Measurements from ENCODE around the gene ARHGAP30.
A peak's percentile ranks its signal among the peaks of the same experiment; 100 is the strongest.
"Not testable (repeated sequence)": the region's sequence is repeated elsewhere in the genome, so short reads cannot be mapped to it uniquely, and the experiment has no call there.

Gene ARHGAP30

DNA sequence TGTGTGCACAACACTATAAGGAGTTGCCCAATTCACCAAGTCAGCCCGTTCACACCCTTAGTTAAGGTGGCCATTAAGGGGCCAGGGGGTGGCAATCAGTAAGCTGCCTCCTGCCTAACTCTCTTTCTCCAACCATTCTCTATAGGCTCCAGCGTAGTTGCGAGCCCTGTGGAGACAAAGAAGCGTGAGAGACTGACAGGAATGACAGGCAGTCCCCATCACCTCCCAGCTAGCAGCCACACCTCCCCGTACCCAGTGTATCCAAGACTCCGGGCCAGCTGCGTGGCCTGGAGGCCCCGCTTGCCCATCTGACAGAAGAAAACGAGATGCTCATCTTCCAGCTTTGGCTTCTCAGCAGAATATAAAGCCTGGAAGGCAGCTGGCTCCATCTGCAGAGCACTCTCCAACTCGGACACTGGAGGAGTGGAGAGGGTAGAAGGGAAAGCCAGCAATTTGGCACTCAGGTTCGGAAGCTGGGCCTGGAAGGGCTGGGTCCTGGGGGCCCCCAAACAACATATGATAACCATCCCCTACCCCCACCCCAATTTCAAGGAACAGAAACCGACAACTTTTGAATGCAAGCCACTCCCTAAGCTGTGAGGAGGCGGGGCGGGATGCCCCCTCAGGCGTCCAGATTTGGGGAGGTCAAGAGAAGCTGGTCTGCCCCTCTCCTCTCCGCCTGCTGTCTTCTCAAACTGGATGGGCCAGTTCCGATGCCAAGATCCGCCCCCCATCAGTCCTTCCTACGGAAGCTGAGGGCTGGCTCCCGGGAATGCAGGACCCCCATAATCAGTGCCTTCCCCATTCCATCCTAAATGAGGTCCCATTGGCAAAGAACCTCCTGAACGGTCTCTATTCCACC is 31.8 kb downstream of the ARHGAP30 start:
- DNase-seq (ENCODE audit: low read depth), result no peak

DNA sequence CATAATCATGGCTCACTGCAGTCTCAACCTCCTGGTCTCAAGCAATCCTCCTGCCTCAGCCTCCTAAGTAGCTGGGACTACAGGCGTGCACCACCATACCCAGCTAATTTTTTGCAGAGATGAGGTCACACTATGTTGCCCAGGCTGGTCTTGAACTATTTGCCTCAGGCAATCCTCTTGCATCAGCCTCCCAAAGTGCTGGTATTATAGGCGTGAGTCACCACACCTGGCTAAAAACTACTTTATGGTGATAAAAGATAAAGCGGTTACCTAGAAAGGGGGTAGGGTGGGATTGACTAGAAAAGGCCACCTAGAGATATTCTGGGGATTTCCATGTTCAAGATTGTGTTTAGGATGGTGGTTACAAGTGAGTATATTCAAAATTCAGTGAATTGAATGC is 35.9 kb downstream of the ARHGAP30 start:
- no peak for DNase-seq (ENCODE audit: low read depth)

DNA sequence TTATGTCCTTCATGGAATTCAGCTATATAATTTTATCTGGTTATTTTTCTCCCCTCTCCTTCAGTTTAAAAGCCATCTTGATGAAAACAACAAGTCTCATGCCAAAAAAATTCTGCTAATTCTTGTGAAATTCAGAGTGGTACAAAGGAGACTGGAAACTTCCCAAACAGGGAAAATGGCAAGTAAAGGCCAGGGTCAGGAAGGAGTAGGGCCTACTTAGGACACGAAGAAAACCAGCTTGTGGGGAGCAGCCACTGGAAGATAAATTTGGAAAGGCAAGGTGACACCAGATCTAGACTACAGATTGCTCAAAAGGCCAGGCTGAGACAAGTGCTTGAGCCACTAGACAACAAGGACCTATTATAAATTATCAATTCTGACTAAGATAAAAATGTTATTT is 37.3 kb downstream of the ARHGAP30 start:
- no peak for DNase-seq (ENCODE audit: low read depth)

DNA sequence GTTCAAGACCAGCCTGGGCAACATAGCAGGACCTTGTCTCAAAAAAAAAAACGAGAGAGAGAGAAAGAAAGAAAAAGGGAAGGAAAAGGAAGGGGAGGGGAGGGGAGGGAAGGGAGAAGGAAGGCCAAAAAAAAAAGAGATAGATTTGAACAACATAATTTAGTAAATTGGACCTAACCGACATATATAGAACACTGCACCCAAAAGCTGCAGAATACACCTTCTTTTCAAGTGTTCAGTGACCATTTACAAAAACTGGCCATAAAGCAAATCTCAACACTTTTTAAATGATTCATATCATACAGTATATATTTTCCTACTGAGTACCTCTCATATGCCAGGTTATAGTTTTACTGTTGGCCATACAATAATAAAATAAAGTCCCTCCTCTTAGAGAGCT is 37.8 kb downstream of the ARHGAP30 start:
- DNase-seq (ENCODE audit: low read depth), result no peak

DNA sequence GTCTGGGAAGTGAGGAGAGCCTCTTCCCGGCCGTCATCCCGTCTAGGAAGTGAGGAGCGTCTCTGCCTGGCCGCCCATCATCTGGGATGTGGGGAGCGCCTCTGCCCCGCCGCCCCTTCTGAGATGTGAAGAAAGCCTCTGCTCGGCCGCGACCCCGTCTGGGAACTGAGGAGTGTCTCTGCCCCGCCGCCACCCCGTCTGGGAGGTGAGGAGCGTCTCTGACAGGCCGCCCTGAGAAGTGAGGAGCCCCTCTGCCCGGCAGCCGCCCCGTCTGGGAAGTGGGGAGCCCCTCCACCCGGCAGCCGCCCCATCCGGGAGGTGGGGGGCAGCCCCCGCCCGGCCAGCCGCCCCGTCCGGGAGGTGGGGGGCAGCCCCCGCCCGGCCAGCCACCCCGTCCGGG is 40.2 kb downstream of the ARHGAP30 start:
- DNase-seq (ENCODE audit: low read depth), result not testable (repeated sequence)

DNA sequence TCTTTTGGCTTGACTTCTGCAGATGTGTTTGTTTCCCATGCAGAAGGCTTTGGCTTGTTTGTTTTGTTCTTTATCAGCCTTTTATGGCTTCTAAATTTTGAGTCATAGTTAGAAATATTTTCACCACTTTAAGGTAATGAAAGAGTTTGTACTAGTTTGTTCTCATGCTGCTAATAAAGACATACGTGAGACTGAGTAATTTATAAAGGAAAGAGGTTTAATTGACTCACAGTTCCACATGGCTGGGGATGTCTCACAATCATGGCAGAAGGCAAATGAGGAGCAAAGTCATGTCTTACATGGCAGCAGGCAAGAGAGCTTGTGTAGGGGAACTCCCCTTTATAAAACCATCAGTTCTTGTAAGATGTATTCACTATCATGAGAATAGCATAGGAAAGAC is 42.7 kb downstream of the ARHGAP30 start:
- not testable (repeated sequence) for DNase-seq (ENCODE audit: low read depth)

DNA sequence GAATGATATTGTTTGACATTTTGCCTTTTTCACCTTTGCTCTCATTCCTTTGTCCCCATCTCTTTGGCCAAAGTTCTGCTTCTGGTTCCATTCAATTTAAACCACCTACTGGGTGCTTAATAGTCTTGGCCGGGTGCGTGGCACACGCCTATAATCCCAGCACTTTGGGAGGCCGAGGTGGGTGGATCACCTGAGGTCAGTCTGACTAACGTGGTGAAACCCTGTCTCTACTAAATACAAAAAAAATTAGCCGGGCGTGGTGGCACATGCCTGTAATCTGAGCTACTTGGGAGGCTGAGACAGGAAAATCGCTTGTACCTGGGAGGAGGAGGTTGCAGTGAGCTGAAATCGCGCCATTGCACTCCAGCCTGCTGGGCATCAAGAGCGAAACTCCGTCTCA is 47.3 kb downstream of the ARHGAP30 start:
- not testable (repeated sequence) for DNase-seq (ENCODE audit: low read depth)

DNA sequence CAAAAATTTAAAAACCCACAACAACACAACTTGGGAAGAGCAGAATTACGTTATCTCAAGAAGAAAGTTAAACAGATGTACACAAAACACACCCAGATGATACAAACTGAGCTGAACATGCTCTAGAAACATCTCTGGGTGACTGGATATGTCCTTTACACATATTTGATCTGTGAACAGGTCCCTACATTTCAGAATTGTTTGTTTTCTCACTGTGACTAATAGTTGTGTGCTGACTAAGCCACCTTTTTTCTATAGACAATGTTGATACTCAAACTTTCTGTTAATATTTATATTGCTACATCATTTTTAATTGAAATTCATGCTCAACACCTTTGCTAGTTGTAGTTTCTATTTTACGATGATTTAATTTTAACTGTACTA is 47.7 kb downstream of the ARHGAP30 start:
- DNase-seq (ENCODE audit: low read depth), result no peak

DNA sequence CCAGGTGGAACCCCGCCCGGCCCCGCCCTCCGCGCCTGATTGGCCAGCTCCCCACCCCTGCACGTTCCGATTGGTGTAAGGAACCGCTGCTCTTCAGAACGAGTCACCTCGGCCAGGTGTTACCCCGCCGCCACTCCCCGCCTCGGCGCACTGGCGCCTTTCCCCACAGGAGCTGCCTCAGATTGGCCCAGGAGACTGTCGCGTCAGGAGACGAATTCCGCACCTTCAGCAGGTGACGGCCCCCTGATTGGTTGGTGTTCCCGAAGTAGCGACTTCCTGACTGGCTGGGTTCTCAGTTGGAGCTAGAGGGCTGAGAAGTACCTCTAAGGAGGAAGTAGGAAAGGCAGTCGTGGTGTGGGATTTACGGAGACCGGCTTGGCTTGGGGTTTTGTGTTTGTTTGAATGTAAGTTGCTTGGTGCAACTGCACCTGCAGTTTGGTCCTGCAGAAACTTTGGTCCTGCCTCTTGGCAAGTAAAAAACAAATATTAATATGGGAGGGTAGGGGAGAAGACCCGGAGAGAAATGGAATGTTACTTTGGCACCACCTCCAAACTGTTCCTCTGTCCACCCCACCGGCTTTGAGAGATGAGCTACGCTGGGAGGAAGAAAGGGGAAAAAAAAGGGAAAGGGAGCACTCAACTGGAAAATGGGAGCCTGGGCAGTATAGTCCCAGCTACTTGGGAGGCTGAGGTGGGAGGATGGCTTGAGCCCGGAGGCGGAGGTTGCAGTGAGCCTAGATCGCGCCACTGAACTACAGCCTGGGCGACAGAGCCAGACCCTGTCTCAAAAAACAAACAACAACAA is 48.3 kb downstream of the ARHGAP30 start:
- DNase-seq (ENCODE audit: low read depth), result peak; percentile 91

DNA sequence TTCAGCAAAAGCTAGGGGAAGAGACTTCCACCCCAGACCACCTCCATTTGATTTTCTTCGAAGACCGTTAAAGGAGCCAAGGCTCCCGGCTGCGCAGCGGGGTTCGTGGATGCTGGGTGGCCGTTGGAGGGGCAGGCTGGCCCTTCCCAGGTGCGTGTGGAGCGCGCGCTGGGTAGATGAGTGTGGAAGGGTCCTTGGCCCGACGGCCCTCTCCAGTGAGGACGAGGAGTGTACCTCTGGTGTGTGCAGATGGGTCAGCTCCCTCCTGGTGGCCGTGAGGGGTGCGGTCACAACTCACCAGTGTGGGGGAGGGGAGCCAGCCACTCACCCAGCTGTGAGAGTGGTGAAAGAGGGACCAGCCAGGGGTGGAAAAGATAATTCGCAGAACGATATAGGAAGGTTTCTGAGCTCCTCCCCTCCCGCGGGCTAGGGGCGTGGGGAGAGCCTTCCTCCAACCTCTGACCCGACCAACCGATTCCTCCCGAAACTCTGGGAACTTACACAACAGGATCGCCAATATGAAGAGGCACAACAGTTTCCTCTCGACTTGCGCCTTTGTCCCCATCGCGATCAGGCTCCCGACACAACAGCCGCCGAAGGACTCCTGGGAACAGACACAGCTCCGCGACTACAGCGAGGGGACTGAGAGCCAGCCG is 49.1 kb downstream of the ARHGAP30 start, which contains the start of gene F11R:
TSS of gene F11R (minus strand) at position 644 of the 656 bp plus-strand sequence. CDS start at position 565, 79 bp downstream.
- no peak for DNase-seq (ENCODE audit: low read depth)

DNA sequence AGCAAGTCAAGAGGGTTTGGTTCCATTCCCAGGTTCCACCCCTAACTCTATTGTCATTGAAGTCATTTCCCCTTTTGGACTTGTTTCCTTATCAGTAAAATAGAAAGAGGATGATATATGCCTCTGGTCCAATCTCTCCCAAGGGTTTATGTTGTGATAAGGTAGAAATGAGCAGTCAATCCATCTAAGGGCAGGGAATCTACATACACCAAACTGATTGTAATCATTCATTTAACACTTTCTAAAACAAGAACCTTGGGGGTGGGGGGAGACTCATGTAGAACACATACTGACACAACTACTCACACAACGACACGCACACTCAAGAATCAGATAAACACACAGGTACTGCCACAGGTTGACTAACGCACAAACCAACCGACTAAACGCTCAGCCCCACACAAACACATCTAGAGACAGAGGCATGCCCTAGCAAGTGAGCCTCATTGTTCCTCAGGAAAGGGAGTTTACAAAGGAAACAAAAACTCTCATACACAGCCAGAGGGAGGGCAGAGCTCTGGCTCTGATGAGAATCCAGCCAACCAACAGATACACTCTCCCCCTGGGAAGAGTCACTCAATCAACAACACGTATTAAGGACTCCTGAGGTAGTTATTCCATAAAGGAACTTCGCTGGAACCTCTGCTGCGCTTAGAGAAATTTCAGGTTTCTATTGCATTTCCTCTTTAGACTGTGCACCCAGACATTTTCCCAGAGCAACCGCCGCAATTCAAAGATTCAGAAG is 49.8 kb downstream of the ARHGAP30 start:
- no peak for DNase-seq (ENCODE audit: low read depth)

DNA sequence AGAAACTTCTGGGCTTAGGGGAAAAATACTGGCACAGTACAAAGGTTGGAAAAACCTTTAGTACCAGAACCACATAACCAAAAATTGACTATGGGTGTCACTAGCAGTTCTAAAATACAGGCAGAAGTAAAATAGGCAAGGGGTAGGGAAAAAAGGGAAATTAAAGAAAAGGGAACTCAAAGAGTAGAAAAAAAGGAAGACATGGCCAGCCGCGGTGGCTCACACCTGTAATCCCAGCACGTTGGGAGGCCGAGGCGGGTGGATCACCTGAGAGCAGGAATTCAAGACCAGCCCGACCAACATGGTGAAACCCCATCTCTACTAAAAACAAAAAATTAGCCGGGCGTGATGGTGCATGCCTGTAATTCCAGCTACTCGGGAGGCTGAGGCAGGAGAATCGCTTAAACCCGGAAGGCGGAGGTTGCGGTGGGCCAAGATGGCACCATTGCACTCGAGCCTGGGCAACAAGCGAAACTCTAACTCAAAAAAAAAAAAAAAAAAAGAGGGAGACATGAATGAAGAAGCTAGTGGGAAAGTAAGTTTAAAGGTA is 50.5 kb downstream of the ARHGAP30 start:
- DNase-seq (ENCODE audit: low read depth), result not testable (repeated sequence)

DNA sequence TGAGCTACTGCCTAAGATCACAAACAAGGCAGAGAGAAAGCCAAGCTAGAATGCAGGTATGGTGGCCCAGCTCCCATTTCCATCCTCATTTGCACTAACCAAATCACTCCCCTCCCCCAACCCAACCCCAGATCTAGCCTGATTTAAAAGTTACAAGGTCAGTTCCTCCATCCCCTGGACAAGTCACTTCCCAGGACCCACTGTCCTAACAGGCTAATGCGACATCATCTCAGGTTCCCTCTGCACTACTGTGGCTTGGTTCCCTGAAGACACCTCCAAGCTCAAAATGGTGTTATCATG is 51.1 kb downstream of the ARHGAP30 start:
- DNase-seq (ENCODE audit: low read depth), result no peak

DNA sequence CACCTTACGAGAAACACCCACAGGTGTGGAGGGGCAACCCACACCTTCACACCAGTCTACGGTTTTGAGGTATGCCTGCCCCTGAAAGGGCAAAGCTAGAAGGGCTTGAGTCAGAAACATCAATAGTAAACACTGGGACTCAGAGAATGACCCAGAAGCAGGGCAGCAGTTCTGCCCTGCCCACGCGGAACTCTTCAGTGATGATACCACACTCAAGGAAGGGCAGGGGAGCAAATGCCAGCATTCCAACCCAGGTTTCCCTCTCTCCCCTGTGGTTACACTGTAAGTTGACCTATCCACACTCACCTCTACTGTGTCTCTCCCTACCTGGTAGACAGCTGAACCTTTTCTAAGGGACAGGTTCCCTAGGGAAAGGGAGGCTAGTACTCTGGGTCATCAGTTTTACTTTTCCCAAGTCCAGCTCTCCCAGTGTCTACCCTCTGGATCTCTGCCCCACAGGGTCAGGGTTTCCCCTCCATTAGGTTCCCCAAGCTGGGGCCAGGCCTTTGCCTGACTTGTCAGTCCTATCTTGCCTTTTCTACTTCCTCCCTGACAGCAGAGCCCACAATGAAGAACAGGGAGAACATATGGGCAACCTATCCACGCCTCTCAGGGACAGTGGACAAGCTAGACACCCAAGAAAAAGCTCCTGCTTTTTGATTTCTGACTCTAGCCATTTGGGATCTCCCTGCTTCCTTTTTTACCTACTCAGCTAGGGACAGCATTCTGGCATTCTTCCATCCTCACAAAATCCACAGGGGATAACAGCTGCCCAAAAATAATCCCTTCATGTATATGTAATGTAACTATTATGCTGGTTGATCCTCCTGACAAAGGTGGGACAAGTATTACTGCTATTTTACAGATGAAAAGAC is 51.7 kb downstream of the ARHGAP30 start:
- DNase-seq (ENCODE audit: low read depth), result no peak

DNA sequence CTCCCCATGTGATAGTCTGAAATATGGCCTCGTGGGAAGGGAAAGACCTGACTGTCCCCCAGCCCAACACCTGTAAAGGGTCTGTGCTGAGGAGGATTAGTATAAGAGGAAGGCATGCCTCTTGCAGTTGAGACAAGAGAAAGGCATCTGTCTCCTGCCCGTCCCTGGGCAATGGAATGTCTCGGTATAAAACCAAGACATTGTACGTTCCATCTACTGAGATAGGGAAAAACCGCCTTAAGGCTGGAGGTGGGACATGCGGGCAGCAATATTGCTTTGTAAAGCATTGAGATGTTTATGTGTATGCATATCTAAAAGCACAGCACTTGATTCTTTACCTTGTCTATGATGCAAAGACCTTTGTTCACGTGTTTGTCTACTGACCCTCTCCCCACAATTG is 52.5 kb downstream of the ARHGAP30 start:
- not testable (repeated sequence) for DNase-seq (ENCODE audit: low read depth)

DNA sequence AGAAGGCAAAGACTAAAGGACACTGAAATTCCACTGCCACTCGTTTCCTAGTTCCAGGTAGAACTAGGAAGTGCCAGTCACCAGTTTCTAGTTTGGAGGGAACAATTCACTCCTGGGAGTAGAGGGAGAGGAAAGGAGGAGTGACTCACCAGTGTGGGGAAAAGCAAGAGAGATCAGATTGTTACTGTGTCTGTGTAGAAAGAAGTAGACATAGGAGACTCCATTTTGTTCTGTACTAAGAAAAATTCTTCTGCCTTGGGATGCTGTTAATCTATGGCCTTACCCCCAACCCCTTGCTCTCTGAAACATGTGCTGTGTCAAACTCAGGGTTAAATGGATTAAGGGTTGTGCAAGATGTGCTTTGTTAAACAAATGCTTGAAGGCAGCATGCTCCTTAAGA is 53.0 kb downstream of the ARHGAP30 start:
- not testable (repeated sequence) for DNase-seq (ENCODE audit: low read depth)

DNA sequence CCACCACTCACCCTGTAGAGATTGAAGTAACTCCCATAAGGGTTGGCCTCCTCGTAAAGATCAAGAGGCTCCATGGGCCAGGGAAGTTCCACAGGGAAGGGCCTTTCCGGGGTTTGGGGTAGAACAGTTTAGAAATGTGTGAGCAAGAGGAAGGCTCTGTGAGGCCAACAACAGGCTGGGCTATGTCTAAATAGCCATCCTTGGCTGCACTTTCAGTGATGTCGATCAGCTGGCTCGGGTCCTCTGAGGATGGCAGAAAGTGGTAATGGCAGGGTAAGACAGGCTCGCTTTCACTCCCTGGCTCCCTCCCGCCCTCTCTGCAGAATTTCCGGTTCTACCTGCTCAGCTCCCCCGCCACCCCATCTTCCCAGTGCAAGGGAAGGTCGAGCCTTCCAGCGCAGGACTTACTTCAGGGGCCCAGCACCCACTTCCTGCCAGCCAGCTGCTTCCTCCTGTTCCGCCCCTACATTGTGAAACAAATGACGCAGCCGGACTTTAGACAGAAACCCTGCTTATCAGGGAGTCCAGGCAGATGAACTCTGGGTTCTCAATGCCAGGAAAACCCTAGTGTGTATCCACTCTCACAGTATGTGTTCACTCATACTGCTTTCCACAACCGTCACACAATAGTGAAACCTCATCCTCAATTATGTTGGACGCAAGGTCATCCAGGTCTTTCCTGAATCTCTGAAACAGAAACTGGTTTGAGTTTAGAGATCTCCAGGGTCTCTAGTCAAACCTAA is 56.0 kb downstream of the ARHGAP30 start:
- peak; percentile 55 for DNase-seq (ENCODE audit: low read depth)

DNA sequence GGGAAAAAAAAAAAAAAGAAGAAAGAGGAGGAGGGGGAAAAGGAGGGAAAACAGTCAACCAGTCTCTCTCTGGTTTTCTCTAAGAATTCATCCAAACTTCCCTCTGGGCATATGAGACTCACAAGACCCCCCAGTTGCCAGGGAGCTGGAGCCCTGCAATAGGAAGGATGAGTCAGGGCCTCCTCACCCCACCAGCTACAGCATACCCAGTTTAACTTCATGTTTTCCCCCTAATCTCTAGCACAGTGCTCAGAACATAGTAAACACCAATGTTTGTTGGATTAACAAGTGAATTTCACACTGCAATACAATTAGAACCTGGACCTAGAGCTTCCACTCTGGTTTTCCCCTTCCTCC is 56.6 kb downstream of the ARHGAP30 start:
- DNase-seq (ENCODE audit: low read depth), result no peak

DNA sequence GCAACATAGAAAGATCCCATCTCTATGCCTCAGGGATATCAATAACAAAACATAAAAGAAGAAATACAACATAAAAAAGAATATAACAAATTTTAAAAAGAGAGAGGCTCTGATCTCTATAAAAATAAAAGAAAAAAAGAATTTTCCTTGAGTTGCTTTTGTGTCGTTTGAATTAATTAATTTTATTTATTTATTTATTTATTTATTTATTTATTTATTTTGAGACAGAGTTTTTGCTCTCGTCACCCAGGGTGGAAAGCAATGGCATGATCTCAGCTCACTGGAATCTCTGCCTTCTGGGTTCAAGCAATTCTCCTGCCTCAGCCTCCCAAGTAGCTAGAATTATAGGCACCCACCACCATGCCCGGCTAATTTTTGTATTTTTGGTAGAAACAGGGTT is 57.3 kb downstream of the ARHGAP30 start:
- DNase-seq (ENCODE audit: low read depth), result no peak

DNA sequence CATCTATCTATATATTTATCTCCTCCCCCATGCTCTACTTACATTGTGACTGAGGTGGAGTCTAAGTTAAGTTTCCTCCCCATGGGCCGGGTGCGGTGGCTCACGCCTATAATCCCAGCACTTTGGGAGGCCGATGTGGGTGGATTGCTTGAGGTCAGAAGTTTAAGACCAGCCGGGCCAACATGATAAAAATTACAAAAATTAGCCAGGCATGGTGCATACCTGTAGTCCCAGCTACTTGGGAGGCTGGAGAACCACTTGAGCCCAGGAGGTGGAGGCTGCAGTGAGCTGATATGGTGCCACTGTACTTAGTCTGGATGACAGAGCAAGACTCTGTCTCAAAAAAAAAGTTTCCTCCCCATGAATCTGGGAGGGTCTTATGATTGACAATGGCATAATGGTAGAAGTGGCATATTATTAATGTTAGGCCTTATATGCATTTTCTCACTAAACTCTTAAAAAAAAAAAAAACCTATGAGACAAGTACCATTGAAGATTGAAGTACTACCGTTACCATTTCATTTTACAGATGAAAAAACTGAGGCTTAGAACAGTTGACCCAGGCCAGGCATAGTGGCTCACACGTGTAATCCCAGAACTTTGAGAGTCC is 60.0 kb downstream of the ARHGAP30 start:
- no peak for DNase-seq (ENCODE audit: low read depth)
